GM21737 (cell line): Measurements from ENCODE around the gene KRT13.

Experiments
- ATAC-seq: cut with Tn5 transposase; IDR thresholded peaks from one replicate; pipeline ENCODE4 v1.9.1; 2021; ENCODE audit warnings: mild to moderate bottlenecking, moderate library complexity; ENCODE audit not compliant: unreplicated experiment

Gene KRT13

DNA sequence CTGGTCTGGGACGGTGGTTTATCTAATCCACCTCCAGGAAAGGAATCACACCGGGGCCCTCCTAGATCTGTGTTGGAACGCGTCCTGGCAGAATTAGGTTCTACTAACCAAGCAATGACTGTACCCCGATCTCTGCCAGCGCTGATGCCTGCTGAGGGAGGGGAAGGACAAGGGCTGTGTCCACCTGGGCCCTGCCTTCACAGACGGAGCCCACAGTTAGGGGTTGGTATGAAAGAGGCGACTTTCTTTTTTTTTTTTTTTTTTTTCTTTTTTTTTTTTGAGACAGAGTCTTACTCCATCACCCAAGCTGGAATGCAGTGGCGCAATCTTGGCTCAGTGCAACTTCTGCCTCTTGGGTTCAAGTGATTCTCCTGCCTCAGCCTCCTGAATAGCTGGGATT, 32.6 kb upstream of the KRT13 start:
- no peak for ATAC-seq

- no peak for ATAC-seq
Observed at GRCh38 chr17:41537614-41537954, 32.2 kb upstream of the KRT13 start.

DNA sequence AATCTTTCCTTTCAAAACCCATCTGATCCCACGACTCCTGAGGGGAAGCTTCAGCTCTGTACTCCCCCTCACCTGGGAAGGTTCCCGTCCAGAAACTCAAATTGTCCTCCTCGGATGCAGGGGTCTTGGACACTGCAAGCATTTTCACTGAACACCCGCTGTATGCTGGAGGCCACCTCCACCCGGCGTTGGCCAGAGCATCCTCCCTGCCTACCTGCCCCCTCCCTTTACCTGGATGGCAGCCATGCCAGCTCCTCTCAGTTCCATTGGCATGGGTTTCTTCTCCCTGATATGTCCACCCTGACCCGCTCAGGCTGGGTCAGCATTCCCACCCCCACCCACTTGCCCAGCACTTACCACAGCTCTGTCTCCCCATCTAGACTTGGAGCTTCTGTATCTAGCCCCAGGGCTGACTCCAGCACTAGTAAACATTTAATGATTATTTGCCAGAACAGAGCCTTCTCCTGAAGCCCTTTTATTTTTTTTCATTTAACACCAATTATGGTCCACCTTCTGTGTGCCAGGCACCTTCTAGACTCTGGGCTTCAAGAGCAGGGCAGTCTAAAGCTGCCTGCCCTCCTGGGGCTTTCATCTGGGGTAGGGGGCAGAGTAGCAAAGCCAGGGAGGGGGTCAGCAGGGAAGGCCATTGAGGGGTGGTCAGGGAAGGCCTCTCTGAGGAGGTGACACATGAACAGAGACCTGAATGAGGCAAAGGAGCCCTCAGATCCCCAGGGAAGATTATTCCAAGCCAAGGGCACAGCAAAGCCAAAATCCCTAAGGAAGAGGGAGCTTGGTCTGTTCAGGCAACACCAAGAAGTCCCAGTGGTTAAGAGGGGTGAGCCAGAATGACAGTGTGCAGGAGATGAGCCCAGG, 31.6 kb upstream of the KRT13 start:
- no peak for ATAC-seq

GRCh38 chr17:41535764-41536481, 30.5 kb upstream of the KRT13 start:
- no peak for ATAC-seq

DNA sequence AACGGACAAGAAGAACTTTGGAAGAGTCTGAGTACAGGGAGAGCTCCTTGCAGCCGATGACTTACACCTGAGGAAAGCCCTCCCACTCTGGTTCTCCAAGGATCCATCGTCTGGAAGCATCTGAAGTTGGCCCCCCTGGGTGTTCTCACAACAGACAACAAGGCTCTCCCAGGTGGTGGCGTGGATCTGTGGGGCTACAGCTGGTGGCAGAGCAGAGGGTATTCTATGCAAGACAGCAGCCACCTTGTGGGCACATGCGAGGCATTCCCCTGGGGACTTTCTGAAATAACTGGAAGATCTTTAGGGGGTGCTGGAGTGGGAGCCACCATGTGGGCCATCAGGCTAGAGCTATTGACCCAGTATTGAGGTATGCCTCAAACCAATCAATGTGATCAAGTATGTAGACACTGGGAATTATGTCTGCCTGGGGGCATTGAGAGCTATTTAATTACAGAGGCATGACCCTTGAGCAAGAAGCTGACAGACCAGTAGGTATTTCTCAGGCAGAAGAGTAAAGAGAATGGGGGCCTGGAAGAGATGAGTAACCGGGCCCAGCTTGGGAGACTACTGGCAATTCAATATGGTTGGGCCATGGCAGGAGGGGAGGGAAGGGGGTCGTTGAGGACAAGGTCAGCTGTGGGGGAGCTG, 29.6 kb upstream of the KRT13 start:
- no peak for ATAC-seq

DNA sequence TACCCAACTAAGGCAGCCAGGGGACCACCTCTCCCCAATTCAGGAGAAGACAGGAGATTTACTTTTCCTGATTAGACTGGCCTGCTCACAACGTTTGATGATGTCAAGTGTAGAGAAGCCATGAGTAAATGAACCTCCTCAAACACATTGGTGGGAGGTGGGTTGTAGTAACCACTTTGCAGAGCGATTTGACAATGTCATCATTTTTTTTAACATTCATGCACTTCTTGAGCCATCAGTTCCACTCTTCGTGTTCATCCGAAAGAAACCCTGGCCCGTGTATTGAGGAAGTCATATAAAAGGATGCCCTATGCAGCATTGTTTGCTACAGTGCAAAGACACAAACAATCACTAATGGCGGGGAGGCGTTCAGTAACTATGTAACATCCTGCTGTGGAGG, 28.2 kb upstream of the KRT13 start:
- no peak for ATAC-seq

DNA sequence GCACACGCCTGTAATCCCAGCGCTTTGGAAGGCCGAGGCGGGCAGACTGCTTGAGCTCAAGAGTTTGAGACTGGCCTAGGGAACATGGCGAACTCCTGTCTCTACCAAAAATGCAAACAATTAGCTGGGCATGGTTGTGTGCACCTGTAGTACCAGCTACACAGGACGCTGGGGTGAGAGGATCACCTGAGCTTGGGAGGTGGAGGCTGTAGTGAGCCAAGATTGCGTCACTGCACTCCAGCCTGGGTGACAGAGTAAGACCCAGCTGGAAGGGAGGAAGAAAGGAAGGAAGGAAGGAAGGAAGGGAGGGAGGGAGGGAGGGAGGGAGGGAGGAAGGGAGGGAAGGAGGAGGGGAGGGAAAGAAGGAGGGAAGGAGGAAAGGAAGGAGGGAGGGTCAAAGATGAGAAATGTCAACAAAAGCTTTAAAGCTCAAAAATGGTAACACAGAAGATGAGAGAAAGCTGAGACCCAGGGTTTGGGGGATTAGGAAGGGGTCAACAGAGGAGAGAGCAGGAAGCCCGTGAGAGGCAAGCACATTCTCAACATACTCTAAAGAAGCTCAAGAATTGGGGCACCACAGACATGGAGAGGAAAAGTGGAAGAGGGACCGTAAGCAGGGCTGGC, 27.6 kb upstream of the KRT13 start:
- ATAC-seq, result no peak

DNA sequence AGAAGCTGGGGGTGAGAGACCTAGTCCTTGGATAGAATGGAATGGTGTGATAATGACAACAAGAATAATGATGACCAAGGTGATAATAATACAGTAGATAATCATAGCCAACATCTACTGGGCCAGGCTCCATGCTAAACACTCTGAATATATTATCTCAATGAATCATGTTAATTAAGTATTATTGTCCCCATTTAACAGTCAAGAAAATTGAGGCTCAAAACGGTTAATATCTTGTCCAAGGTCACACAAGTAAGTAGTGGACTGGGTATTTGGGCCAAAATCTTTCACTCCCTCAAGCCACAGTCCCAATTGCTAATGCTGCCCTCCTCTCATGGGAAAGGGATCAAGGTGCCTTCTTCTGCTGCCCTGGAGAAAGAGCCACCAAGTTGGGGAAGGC, 26.6 kb upstream of the KRT13 start:
- ATAC-seq, result no peak

DNA sequence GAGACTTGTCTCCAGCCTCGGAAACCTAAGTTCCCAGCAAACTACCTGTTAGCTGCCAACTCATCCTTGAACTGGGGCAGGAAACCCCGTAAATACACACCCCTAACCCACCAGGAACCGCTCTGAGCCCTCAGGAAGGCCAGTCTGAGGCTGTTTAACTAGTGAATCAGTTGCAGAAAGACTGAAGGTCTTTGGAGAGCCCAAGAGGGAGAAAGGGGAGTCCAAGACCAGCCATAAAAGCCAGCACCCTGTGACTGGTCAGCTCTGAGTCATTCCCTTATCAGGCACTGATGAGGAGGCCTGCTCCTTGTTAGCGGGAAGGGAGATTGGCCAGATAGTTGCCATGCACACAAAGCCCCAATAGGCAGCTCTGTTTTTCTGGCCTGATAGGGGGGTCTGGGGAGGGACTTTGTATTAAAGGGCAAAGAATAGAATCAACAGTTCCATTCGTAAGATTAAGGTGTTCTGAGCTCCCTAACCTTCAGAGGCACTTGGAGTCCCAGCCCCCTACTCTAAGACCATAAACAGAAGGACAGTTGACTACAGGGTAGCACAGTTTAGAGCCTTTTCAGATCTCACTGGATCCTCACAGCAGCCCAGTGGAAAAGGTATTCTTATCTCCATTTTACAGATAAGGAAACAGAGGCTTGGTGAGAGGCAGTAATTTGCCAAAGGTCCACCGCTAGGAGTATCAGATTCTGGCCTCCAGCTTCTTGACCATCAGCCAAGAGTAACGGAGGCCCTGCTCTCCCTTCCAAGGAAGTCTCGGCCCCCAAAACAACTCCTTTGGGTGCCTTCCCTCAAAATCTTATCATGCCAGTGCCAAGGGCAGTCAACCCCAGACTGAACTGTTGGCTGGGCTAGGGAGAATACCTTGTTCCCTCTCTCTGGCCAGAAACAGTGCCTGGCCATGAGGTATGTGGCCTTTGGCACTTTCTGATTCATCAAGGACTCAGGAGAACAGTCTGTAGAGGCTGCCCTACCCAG, 24.9 kb upstream of the KRT13 start:
- no peak for ATAC-seq

GRCh38 chr17:41529491-41529915, 24.1 kb upstream of the KRT13 start:
- ATAC-seq, result no peak

DNA sequence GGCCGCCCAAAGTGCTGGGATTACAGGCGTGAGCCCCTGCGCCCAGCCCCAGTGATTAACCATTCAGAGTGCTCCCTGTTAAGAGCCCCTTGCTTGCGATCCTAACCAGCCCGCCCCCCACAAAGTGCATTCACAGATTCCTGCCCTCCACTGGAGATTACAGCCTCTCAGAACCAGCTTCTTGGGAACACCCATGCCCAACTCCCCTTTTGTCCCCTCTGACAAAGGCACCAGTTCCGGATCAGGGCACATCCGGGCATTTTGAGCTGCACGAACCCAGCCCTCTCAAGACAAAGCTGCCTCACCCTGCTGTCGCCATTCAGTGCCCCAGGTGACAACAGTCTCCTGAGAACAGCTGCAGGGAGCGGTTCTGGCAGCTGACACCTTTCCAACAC, 23.5 kb upstream of the KRT13 start:
- no peak for ATAC-seq

DNA sequence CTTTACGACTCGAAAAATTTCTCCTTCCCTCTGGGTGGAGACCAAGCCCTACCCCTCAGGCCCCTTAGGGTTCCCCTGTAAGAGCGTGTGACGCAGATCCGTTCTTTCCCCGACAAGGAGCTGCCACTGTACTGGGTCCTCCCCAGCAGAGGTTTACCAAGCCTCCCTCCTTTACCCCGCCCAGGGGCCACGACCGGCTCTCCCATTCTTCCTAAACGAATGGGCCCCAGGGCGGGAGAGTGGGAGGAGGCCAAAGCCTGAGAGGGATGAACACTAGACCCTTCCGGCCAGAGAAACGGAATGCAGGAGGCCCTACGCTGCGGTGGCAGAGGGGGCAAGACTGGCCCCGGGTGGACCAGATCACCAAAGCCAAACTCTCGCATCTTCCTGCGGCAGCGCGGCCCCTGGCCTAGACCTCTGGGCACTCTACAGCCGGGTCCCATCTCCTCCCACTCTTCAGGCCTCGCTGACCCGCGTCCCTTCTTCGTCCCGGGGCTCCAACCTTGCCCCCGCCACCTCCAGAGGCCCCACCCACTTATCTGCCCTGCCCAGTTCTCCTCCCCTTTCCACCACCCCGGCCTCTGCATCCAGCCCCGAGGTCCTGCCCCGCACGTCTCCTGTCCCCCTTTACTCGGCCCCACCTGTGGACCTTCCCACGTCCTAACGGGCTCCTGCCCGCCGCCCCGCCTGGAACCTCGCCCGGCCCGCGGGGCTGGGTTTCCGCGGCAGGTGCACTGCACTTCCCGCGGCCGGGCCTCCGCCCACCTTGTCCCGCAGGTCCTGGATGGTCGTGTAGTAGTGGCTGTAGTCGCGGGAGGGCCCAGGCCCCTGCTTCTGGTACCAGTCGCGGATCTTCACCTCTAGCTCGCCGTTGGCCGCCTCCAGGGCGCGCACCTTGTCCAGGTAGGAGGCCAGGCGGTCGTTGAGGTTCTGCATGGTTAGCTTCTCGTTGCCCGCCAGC, 21.9 kb upstream of the KRT13 start:
- ATAC-seq, result no peak

DNA sequence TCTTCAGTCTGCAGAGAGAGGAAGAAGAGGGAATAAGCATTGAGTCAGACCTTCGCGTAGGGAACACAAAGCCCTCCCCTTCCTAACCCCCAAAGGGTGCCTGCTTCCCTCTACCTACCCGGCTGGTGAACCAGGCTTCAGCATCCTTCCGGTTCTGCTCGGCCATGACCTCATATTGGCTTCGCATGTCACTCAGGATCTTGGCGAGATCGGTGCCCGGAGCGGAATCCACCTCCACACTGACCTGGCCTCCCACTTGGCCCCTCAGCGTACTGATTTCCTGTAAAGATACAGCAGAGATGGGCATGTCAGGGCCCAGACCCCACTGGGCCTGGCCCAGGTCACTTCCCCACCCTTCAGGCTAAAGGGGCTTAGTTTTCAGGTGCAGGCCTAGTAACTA, 18.8 kb upstream of the KRT13 start:
- ATAC-seq, result no peak

GRCh38 chr17:41523787-41524186, 18.4 kb upstream of the KRT13 start:
- no peak for ATAC-seq

- no peak for ATAC-seq
Observed at GRCh38 chr17:41523225-41523593, 17.8 kb upstream of the KRT13 start.

DNA sequence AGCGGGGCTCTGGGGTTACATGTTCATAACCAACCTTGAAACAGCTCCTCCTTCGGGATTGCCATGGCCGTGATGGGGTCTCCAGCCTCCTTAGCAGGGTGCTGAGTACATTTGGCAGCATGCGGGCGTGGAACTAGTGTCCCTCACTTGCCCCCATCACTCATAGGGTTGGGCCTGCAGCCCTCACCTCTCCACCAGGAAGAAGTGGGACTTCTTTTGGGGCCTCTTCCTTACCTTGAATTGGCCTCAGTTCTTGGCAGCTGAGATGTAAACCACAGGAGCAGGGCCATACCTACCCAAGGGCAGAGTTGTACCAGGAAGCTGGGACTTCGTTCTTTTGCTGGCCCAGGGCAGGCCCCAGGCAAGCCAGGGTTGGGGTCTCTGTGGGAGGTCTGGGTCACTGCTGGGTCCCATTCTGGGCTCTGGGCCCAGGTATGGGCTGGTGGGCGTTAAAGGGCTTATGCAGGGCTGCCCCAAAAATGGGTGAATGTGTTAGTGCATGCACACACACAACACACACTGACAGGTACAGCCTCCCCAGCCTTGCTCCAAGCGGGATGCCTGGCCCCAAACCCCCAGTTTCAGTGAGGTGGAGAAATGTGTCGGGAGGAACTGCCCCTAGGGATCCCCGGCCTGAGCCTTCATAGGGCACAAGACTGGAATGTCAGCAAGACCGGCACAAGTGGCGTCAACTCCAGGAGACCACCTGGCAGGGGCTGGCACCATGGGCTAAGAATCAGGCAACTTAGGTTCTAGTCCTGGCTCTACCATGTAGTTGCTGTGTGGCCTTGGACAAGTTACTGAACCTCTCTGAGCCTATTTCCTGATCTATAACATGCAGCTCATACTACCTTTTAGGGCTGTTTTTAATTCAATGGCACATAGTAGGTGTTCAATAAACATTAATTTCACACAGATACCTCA, 17.2 kb upstream of the KRT13 start:
- no peak for ATAC-seq

DNA sequence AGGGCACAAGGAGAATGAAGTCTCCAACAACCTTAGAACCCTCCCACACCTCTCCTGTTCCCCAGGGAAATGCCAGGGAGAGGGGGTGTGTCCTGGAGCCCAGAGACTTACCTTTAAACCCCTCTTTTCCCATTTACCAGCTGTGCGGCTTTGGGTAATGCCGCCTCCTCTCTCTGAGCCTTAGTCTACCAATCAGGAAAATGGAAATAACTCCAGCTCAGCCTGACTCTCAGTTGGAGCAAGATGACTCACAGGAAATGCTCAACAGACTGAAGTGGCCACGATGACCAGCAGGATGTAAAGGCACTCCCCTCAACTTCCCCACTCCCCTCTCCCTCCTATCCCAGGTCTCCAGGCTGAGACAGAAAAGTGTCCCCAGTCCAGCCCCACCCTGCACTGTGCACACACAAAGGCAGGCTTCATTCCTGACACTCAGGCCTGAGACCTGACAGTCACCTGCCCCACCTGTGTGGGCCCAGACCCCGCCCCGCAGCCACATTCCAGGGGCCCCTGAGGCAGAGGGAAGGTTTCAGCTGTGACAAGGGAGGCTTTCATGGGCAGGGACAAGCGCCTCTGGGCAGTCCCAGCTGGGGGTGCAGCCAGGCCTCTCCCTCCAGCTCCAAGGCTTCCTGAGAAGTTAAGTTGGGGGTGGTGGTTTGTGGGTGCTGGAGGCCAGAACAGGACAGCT, 16.3 kb upstream of the KRT13 start:
- ATAC-seq, result no peak
